Sigmoid colon (tissue), 4 donors: ENCODE results near the gene ZFYVE9.

Experiments
- EP300 ChIP-seq, 4 donors: sonication (generic); formaldehyde crosslinking; IDR thresholded peaks; one replicate each; pipeline ENCODE4 v1.6.1; 2017; ENCODE audit warnings: antibody characterized with exemption in 4 of 4
- POLR2A ChIP-seq, 2 donors: fragments of 450-650 bp; IDR thresholded peaks; one replicate each; pipeline ENCODE4 v1.6.1; 2016; ENCODE audit warnings: antibody characterized with exemption in 2 of 2, mild to moderate bottlenecking in 2 of 2, moderate library complexity in 2 of 2
- POLR2AphosphoS5 ChIP-seq, 4 donors: sonication (generic); formaldehyde crosslinking; IDR thresholded peaks; one replicate each; pipeline ENCODE4 v1.6.1; 2017; ENCODE audit warnings: antibody characterized with exemption in 4 of 4
- TF ChIP-seq, protein P1 (sequence below), 4 experiments: fragments of 450-650 bp in 3 of 4; fragments of 200-600 bp in 1 of 4; IDR thresholded peaks; one replicate each; pipeline ENCODE4 v1.5.1; 2016 to 2019; ENCODE audit warnings: antibody characterized with exemption in 4 of 4, mild to moderate bottlenecking in 3 of 4, moderate library complexity in 2 of 4

DNA sequence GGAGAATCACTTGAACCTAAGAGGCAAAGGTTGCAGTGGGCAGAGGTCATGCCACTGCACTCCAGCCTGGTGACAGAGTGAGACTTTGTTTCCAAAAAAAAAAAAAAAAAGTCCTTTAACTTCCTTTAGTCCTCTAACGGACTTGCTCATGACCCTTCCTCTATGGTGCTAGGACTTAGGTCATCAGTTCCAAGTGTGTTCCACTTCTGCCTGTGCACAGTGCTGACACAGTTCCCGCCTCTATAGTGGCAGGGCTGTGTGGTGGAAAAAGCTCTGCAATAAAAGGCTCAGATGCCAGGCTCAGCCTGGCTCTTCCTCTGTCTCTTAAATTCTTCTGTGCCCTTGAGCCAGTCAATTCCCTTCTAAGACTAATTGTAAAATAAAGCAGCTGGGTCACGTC, 202.1 kb downstream of the ZFYVE9 start:
- TF ChIP-seq, protein P1, sequence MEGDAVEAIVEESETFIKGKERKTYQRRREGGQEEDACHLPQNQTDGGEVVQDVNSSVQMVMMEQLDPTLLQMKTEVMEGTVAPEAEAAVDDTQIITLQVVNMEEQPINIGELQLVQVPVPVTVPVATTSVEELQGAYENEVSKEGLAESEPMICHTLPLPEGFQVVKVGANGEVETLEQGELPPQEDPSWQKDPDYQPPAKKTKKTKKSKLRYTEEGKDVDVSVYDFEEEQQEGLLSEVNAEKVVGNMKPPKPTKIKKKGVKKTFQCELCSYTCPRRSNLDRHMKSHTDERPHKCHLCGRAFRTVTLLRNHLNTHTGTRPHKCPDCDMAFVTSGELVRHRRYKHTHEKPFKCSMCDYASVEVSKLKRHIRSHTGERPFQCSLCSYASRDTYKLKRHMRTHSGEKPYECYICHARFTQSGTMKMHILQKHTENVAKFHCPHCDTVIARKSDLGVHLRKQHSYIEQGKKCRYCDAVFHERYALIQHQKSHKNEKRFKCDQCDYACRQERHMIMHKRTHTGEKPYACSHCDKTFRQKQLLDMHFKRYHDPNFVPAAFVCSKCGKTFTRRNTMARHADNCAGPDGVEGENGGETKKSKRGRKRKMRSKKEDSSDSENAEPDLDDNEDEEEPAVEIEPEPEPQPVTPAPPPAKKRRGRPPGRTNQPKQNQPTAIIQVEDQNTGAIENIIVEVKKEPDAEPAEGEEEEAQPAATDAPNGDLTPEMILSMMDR (IDR thresholded peaks at IDR 0.05) = no peak
- TF ChIP-seq POLR2AphosphoS5 (IDR thresholded peaks at IDR 0.05) (no peak), EP300 (IDR thresholded peaks at IDR 0.05) (no peak), POLR2A (IDR thresholded peaks at IDR 0.05) (no peak)
